Panc1 (cell line): ENCODE measurements around the gene KLF12.

Source experiments
- POLR2AphosphoS5 ChIP-seq: IDR thresholded peaks from 2 replicates; pipeline ENCODE4 v1.6.1; 2012; ENCODE audit warnings: mild to moderate bottlenecking, low read depth, low read length, moderate library complexity
- TCF7L2 ChIP-seq: IDR thresholded peaks from 2 replicates; pipeline ENCODE4 v1.6.1; 2011; ENCODE audit warnings: mild to moderate bottlenecking, low read depth, low read length, inconsistent platforms

DNA sequence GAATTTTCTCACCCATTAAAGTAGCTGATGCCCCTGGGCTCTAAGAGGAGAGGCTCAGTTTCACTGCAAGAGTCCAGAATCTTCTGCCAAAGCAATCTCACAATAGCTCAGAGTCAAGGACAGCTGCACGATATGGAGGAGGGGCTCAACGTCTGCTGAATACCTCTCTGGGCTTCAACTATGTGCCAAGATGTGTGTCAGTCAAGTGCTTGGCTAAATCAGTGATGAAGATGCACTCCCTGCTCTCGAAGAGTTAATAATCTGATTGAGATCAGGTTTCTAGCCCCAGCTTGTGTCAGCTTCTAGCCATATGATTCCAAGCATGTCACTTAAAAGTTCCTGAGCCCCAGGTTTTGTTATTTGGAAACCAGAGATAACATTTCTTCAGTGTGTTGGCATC, 46.8 kb downstream of the KLF12 start:
- TF ChIP-seq POLR2AphosphoS5 (no peak), TCF7L2 (no peak)
